SH-SY5Y (cell line): ENCODE results near the gene MALT1.

Experiments
- GATA2 ChIP-seq: IDR thresholded peaks from 2 replicates; pipeline ENCODE4 v1.6.1; 2011; ENCODE audit warnings: mild to moderate bottlenecking, low read depth, low read length
- GATA3 ChIP-seq: IDR thresholded peaks from 2 replicates; pipeline ENCODE4 v1.6.1; 2011; ENCODE audit warnings: low read depth, mild to moderate bottlenecking, low read length, moderate library complexity

- TF ChIP-seq GATA2 = no peak
- TF ChIP-seq GATA3 = no peak
Measured at GRCh38 chr18:58769321-58769720, 98.1 kb downstream of the MALT1 start.
